SJSA1 (cell line): ENCODE results near the gene NUDT4. TPM values are rescaled to one million over a fixed set of nuclear protein-coding genes. Genes with fewer than 3 reads are reported as not detected.

Source experiments
- DNase-seq, 2 experiments: peaks; one replicate each; pipeline ENCODE4 v3.0.0-alpha.2; 2015 to 2020; ENCODE audit warnings: low spot score in 2 of 2, low read depth in 1 of 2
- H3K27ac ChIP-seq: fragments of 250-450 bp; sonication (Bioruptor Pico); 2 replicates; pipeline ENCODE4 v1.5.1; 2020; ENCODE audit warnings: mild to moderate bottlenecking, moderate library complexity
- H3K27me3 ChIP-seq: fragments of 250-450 bp; sonication (Bioruptor Pico); replicated peaks from 2 replicates; pipeline ENCODE4 v1.5.1; 2020; ENCODE audit warnings: mild to moderate bottlenecking, moderate library complexity
- H3K36me3 ChIP-seq: fragments of 250-450 bp; sonication (Bioruptor Pico); 2 replicates; pipeline ENCODE4 v1.5.1; 2020; ENCODE audit warnings: mild to moderate bottlenecking
- H3K4me1 ChIP-seq: fragments of 250-450 bp; sonication (Bioruptor Pico); replicated peaks from 2 replicates; pipeline ENCODE4 v1.6.1; 2021; ENCODE audit warnings: mild to moderate bottlenecking
- H3K4me3 ChIP-seq: fragments of 250-450 bp; sonication (Bioruptor Pico); 2 replicates; pipeline ENCODE4 v1.5.1; 2020; ENCODE audit warnings: mild to moderate bottlenecking
- H3K9me3 ChIP-seq: fragments of 250-450 bp; sonication (Bioruptor Pico); replicated peaks from 2 replicates; pipeline ENCODE4 v1.5.1; 2020; ENCODE audit warnings: mild to moderate bottlenecking
- total RNA-seq: library from RNA; depleted of rRNA; stranded (reverse); fragments of >200 nt; shearing (Covaris generic); gene quantifications from 2 replicates; pipeline ENCODE4 v1.2.3, GENCODE V29; 2014

Gene NUDT4
- total RNA-seq, 1 experiment from 2014 or later = 41.2 TPM

GRCh38 chr12:93358058-93358457 is 19.7 kb upstream of the NUDT4 start:
- H3K36me3 ChIP-seq = no peaks in the 10 kb centered on the region
- no peaks in the 10 kb centered on the region for H3K4me1 ChIP-seq
- no peak overlapping the region for H3K4me3 ChIP-seq
- DNase-seq = no peak
- no peaks in the 10 kb centered on the region for H3K9me3 ChIP-seq
- H3K27me3 ChIP-seq = no peaks in the 10 kb centered on the region
- no peak overlapping the region for H3K27ac ChIP-seq

GRCh38 chr12:93358821-93359220 is 18.9 kb upstream of the NUDT4 start:
- no peaks in the 10 kb centered on the region for H3K36me3 ChIP-seq
- H3K27me3 ChIP-seq = no peaks in the 10 kb centered on the region
- H3K4me1 ChIP-seq = no peaks in the 10 kb centered on the region
- no peak overlapping the region for H3K27ac ChIP-seq
- DNase-seq = no peak
- H3K9me3 ChIP-seq = no peaks in the 10 kb centered on the region
- no peak overlapping the region for H3K4me3 ChIP-seq

- H3K4me1 ChIP-seq = no peaks in the 10 kb centered on the region
- H3K36me3 ChIP-seq = no peaks in the 10 kb centered on the region
- no peak overlapping the region for H3K27ac ChIP-seq
- H3K9me3 ChIP-seq = no peaks in the 10 kb centered on the region
- DNase-seq = no peak
- no peaks in the 10 kb centered on the region for H3K27me3 ChIP-seq
- no peak overlapping the region for H3K4me3 ChIP-seq
Observed at GRCh38 chr12:93360688-93361087, 17.0 kb upstream of the NUDT4 start.

- DNase-seq = no peak
Observed at GRCh38 chr12:93361151-93361919, 16.4 kb upstream of the NUDT4 start.

DNA sequence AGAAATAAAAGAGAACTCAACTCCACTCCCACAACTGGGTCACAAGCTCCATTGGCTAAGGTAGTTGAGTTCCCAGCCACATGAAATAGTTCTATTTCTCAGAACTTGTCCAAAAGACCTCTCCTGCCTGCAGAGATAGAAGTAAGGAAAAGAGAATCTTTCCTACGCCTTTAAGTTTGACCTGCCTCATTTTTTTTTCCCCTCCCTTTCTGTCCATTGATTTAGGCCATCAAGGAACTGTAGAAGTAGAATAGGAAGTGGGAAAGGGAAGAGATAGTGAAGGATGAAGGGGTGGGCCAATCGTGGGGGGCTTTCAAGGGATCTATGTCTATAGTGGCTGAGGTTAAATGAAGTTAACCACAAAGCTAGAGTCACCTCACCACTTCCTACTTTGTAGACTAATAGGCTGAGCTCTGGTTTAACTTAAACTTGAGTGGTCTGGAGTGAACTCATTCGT is 13.9 kb upstream of the NUDT4 start:
- DNase-seq = no peak

More at GRCh38 chr12:93361151-93361919, 16.4 kb upstream of the NUDT4 start:
- H3K27me3 ChIP-seq = no peaks in the 10 kb centered on the region
- H3K27ac ChIP-seq = no peak overlapping the region
- H3K9me3 ChIP-seq = no peaks in the 10 kb centered on the region
- H3K4me1 ChIP-seq = no peaks in the 10 kb centered on the region
- H3K36me3 ChIP-seq = no peaks in the 10 kb centered on the region
- no peak overlapping the region for H3K4me3 ChIP-seq

GRCh38 chr12:93365616-93366405 is 11.9 kb upstream of the NUDT4 start:
- Histone ChIP-seq H3K27ac (no peak overlapping the region), H3K27me3 (no peaks in the 10 kb centered on the region), H3K36me3 (no peaks in the 10 kb centered on the region), H3K4me1 (no peaks in the 10 kb centered on the region), H3K9me3 (no peaks in the 10 kb centered on the region), H3K4me3 (no peak overlapping the region)
- no peak for DNase-seq

More for the DNA sequence above, 13.9 kb upstream of the NUDT4 start:
- no peaks in the 10 kb centered on the region for H3K4me1 ChIP-seq
- no peak overlapping the region for H3K27ac ChIP-seq
- no peak overlapping the region for H3K4me3 ChIP-seq
- H3K9me3 ChIP-seq = no peaks in the 10 kb centered on the region
- no peaks in the 10 kb centered on the region for H3K36me3 ChIP-seq
- no peaks in the 10 kb centered on the region for H3K27me3 ChIP-seq

GRCh38 chr12:93366422-93366821 is 11.3 kb upstream of the NUDT4 start:
- H3K36me3 ChIP-seq = no peaks in the 10 kb centered on the region
- no peak overlapping the region for H3K27ac ChIP-seq
- H3K27me3 ChIP-seq = no peaks in the 10 kb centered on the region
- H3K9me3 ChIP-seq = no peaks in the 10 kb centered on the region
- H3K4me3 ChIP-seq = no peak overlapping the region
- no peak for DNase-seq
- no peaks in the 10 kb centered on the region for H3K4me1 ChIP-seq

- Histone ChIP-seq H3K4me1 (no peaks in the 10 kb centered on the region), H3K27ac (no peak overlapping the region), H3K36me3 (no peaks in the 10 kb centered on the region), H3K27me3 (no peaks in the 10 kb centered on the region), H3K9me3 (no peaks in the 10 kb centered on the region), H3K4me3 (no peak overlapping the region)
- DNase-seq = no peak
Observed at GRCh38 chr12:93368766-93369165, 9.0 kb upstream of the NUDT4 start.

DNA sequence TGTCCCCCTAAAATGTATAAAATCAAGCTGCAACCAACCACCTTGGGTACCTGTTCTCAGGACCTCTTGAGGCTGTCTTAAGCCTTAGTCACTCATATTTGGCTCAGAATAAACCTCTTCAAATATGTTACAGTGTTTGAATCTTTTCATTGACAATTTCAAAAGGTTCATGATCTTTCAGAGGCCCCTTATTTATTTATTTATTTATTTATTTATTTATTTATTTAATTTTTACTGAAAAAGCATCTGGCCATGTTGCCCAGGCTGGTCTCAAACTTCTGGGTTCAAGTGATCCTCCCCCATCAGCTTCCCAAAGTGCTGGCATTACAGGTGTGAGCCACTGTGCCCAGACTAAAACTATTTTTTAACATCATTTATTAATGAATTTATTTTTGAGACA is 8.2 kb upstream of the NUDT4 start:
- H3K4me1 ChIP-seq = no peaks in the 10 kb centered on the region
- H3K36me3 ChIP-seq = no peaks in the 10 kb centered on the region
- no peak overlapping the region for H3K4me3 ChIP-seq
- no peak for DNase-seq
- H3K9me3 ChIP-seq = no peaks in the 10 kb centered on the region
- H3K27ac ChIP-seq = no peak overlapping the region
- no peaks in the 10 kb centered on the region for H3K27me3 ChIP-seq

GRCh38 chr12:93370947-93371346 is 6.8 kb upstream of the NUDT4 start:
- H3K27ac ChIP-seq = no peak overlapping the region
- no peaks in the 10 kb centered on the region for H3K9me3 ChIP-seq
- no peak overlapping the region for H3K4me3 ChIP-seq
- H3K36me3 ChIP-seq = no peaks in the 10 kb centered on the region
- no peak for DNase-seq
- no peaks in the 10 kb centered on the region for H3K27me3 ChIP-seq
- H3K4me1 ChIP-seq = no peaks in the 10 kb centered on the region

DNA sequence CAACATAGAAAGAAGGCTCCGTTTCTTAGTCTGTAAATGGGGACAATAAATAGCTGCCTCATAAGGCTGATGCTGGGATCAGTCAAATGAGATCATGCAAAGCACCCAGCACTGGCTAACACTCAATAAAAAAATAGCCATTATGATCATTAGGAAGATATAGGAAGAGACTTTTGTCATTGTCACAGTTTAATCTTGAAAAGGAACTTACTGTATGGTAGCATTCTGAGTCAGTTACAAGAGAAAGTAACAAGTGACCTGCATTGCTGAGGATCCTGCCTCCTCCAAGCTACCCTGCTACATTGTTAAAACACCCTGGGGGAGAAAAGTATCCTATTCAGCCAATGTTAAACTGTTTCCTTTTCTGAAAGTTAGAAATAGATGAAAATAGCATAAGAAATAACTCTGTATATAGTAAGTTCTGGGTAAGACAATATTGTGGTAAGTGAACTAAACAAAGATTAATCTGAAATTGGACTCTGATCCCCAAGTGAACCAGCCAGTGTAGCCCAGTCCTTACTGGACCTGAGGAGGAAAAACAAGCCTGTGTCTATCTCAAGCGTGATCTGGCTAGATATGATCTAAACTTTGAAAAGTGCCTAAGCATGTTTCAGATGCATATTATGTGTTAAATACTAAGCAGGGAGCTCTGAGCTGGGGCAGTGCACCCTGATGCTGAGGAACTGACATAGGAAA is 3.6 kb upstream of the NUDT4 start:
- Histone ChIP-seq H3K27me3 (no peaks in the 10 kb centered on the region), H3K4me1 (peaks cover 3% of the 10 kb centered on the region), H3K27ac (no peak overlapping the region), H3K4me3 (no peak overlapping the region), H3K36me3 (peaks cover 6% of the 10 kb centered on the region; the same call in 1 of the 2 replicates), H3K9me3 (no peaks in the 10 kb centered on the region)
- no peak for DNase-seq

DNA sequence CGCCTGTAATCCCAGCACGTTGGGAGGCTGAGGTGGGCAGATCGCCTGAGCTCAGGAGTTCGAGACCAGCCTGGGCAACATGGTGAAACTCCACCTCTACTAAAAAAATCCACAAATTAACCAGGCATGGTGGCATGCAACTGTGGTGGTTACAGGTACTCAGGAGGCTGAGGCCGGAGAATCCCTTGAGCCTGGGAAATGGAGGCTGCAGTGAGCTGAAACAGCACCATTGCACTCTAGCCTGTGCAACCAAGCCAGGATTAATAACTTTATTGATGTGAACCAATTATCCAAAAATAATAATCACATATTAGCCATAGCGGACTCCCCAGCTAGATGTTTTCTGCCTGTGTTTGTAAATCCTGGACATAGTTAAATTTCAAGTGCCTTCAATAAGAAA is 1.8 kb upstream of the NUDT4 start:
- H3K4me1 ChIP-seq = peaks cover 14% of the 10 kb centered on the region
- no peak for DNase-seq
- no peak overlapping the region for H3K4me3 ChIP-seq
- no peaks in the 10 kb centered on the region for H3K27me3 ChIP-seq
- no peaks in the 10 kb centered on the region for H3K9me3 ChIP-seq
- H3K27ac ChIP-seq = no peak overlapping the region
- peaks cover 6% of the 10 kb centered on the region; the same call in 1 of the 2 replicates for H3K36me3 ChIP-seq

- no peak overlapping the region for H3K27ac ChIP-seq
- H3K4me3 ChIP-seq = no peak overlapping the region
- H3K27me3 ChIP-seq = no peaks in the 10 kb centered on the region
- no peaks in the 10 kb centered on the region for H3K9me3 ChIP-seq
- peaks cover 6% of the 10 kb centered on the region; the same call in 1 of the 2 replicates for H3K36me3 ChIP-seq
- DNase-seq = no peak
- peaks cover 21% of the 10 kb centered on the region for H3K4me1 ChIP-seq
Observed at GRCh38 chr12:93376436-93377251, 1.1 kb upstream of the NUDT4 start.
